Spleen (tissue), 7 donors: ENCODE data around the gene PDZD2.

ENCODE experiments used
- CTCF ChIP-seq, 11 experiments: fragments of 200-600 bp in 7 of 11; fragments of 450-650 bp in 4 of 11; sonication (generic) in 4 of 11; IDR thresholded peaks in 8 of 11; conservative IDR thresholded peaks in 3 of 11; 1 replicate in 7 of 11; 2 replicates in 4 of 11; pipeline versions ENCODE4 v1.4.0 to v1.8.0; 2016 to 2021; ENCODE audit warnings: antibody characterized with exemption in 11 of 11, inconsistent platforms in 4 of 11, mild to moderate bottlenecking in 1 of 11
- POLR2A ChIP-seq, 3 donors: fragments of 450-650 bp; IDR thresholded peaks; one replicate each; pipeline ENCODE4 v1.5.1; 2017; ENCODE audit warnings: antibody characterized with exemption in 3 of 3, mild to moderate bottlenecking in 1 of 3
- POLR2AphosphoS5 ChIP-seq, 3 donors: sonication (generic); formaldehyde crosslinking; IDR thresholded peaks; one replicate each; pipeline ENCODE4 v1.5.1; 2017; ENCODE audit warnings: antibody characterized with exemption in 3 of 3
- donor health status: DM: no; HTN: no; CAD: no; lungs with moderate emphysema.
- donor health status: DM: no; HTN: no; CAD: no.
- donor health status: DM: no; HTN: no; CAD: no.

GRCh38 chr5:31751610-31752009 is 112.7 kb downstream of the PDZD2 start:
- TF ChIP-seq CTCF (IDR thresholded peaks at IDR 0.05 in 8 of 11, conservative IDR thresholded peaks at IDR 0.05 in 3 of 11) (no peak), POLR2AphosphoS5 (IDR thresholded peaks at IDR 0.05) (no peak), POLR2A (IDR thresholded peaks at IDR 0.05) (no peak)
